Ecto neural progenitor cell (in vitro differentiated cells): Measurements from ENCODE around the gene ID3.
A peak's percentile ranks its signal among the peaks of the same experiment; 100 is the strongest.

Source experiments
- DNase-seq: peaks from one replicate; pipeline ENCODE4 v3.0.0-alpha.2; 2018; ENCODE audit warnings: low spot score

Gene ID3, protein sequence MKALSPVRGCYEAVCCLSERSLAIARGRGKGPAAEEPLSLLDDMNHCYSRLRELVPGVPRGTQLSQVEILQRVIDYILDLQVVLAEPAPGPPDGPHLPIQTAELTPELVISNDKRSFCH

DNA sequence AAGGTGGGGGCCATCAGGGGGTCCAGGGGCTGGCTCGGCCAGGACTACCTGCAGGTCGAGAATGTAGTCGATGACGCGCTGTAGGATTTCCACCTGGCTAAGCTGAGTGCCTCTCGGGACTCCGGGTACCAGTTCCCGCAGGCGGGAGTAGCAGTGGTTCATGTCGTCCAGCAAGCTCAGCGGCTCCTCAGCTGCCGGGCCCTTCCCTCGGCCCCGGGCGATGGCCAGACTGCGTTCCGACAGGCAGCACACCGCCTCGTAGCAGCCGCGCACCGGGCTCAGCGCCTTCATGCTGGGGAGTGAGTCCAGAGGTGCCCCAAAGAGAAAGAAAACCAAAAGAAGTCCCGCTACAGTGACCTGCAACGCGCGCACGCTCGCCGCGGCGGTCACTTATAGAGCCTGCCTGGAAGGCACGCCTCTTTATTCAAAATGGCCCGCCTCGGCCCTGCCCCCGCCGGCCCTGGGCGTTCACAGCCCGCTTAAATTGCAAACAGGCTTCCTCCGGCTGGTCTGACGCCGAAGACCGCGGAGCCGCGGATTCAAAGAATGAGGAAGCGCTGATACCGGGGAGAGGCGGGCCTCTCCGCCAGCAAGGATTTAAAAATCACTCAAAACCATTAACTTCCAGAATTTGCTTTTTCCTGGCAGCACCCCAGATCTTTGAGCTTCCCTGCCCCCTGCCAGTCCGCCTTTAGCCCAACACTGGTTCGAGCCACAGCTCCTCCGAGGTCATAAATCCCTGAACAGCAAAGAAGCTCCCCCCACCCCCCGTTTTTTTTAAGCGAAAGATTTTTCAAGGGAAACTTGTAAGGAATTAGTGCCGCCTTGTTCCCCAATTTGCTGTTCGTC is at the start of gene ID3:
TSS of gene ID3 (minus strand) at position 366 of the 849 bp plus-strand sequence. CDS start at position 291, 75 bp downstream.
- DNase-seq = peak; percentile 97

GRCh38 chr1:23607944-23608343 is 48.6 kb upstream of the ID3 start:
- no peak for DNase-seq

DNA sequence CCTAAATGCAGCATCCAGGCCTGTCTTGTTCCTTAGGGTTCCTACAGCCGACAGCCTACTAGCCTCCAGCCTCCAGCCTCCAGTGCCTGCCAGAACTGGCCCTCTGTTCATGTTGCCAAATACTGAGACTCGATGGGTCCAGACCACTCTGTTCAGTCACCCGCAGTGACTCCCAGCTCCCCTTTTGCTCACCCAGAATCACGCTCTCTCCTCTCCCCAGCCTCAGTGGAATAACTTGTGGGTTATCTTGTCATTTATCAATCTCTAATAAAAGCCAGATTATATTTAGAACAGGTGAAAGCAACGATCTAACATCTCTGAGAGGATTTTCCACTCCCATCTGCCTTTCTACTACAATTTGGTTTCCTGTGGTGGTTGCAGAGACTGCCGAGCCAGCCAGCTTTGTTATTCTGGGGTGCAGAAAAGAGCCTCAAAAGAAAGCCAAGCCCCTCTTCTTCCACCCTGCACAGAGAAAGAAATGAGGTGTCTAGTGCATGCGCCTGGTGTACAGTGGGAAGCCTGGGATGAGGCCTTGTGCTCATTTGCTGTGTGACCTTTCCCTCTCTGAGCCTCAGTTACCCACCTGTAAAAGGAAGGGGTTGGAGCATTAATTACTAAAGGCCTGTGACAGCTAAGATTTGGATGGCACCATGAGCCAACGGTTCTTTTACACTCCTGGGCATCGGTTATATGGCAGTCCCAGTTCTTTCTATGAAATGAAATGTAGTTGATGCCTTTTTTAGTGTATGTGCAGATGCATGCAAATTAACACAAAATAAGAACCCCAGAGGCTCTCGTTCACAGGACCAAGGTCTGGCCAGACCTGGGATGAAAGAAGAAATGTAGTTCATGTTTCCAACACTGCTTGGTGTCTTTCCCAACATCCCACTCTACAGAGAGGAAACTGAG is 42.9 kb upstream of the ID3 start:
- DNase-seq = no peak

DNA sequence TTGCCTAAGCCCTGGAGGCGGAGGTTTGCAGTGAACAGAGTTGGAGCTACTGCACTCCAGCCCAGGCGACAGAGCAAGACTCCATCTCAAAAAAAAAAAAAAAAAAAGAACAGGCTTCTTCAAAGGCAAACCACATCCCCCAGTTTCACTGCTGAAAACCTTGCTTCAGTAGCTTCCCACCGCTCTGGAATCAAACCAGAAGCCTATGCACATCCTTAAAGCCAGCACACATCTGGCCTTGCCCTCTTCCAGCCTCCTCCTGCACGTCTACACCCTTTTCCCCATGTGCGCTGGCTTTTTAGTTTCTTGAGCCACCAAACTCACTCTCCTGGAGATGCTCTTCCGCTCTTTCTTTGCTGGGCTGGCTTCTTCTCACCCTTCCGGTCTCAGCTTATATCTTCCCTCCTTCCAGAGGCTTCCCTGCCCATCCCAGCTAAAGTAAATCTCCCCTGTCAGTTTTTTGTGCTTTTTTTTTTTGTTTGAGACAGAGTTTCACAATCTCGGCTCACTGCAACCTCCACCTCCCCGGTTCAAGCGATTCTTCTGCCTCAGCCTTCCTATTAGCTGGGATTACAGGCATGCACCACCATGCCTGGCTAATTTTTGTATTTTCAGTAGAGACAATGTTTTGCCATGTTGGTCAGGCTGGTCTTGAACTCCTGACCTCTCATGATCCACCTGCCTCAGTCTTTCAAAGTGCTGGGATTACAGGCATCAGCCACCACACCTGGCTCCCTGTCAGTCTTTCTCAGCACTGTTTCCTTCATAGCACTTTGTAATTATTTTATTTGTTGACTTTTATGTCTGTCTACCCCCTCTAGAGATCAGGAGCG is 42.0 kb upstream of the ID3 start:
- no peak for DNase-seq

DNA sequence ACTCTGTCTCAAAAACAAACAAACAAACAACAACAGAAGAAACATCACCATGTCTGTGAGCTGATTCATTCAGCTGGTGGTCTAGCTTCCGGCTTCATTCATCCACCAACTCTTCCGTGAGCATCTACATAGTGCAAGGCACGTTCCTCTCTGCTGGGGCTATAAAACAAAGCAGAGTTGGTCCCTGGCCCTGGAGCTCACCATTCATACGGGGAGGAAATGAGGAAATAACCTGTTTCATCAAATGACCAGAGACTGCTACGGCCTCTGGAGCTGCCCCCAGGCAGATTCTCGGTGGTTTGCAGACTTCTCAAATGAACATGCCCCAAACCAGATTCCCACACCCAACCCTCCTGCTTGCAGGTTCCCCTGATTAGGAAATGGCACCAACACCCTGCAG is 41.0 kb upstream of the ID3 start:
- DNase-seq = no peak

DNA sequence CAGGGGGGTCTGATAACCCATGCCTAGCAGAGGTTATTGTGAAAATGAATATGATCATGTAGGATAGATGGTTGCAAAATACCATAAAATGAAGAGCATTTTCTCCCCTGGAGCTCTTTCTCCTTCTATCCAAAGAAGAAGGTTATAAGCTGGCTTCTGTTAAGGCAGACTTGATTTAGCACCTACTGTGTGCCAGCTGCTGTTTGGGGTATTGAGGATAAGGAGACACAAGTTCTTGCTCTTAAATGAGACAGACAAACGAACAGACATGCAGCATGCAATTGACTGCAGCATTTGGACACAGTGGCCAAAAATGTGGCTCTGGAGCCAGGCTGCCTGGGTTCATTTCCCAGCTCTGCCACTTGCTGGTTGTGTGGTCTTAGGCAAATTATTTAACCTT is 39.8 kb upstream of the ID3 start:
- DNase-seq = peak; percentile 41

GRCh38 chr1:23598424-23598823 is 39.1 kb upstream of the ID3 start:
- peak; percentile 83 for DNase-seq

DNA sequence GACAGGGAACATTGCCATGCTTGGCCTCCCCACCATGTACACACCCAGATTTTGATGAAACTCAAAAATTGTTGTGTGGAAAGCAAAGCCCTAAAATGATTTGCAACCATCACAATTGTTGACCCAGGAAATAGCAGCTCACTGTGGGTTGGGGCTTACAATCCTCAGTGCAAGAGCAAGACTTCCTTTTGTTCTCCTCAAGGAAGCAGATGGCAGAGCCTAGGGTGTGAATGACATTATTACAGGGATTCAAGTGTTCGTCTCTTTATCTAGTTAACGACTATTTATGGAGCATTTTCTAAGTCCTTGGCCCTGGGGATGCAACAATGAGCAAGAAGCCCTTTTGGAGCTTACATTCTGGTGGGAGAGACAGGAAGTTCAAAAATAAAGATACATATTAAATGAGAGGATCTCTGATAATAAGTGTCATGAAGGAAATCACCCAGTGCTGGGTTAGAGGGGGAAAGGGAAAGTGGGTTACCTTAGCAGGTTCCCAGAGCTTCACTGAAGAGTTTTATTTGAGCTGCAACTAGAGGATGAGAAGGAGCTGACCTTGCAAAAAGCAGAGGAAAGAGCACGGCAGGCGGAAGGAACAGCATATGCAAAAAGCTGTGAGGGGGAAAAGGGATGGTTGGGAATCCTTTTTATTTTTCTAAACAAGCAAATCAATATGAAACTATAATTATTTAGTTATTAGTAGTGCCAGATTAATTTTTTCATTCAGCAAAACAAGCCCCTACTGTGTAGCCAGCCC is 38.5 kb upstream of the ID3 start:
- peak; percentile 43 for DNase-seq

- no peak for DNase-seq
These were observed 37.4 kb upstream of the ID3 start for GRCh38 chr1:23596382-23597358.

- DNase-seq = no peak
These were observed 35.6 kb upstream of the ID3 start for GRCh38 chr1:23594927-23595353.

- no peak for DNase-seq
These were observed 35.0 kb upstream of the ID3 start for GRCh38 chr1:23594149-23594907.

GRCh38 chr1:23593556-23594148 is 34.4 kb upstream of the ID3 start:
- no peak for DNase-seq

- no peak for DNase-seq
These were observed 33.8 kb upstream of the ID3 start for GRCh38 chr1:23593042-23593521.

DNA sequence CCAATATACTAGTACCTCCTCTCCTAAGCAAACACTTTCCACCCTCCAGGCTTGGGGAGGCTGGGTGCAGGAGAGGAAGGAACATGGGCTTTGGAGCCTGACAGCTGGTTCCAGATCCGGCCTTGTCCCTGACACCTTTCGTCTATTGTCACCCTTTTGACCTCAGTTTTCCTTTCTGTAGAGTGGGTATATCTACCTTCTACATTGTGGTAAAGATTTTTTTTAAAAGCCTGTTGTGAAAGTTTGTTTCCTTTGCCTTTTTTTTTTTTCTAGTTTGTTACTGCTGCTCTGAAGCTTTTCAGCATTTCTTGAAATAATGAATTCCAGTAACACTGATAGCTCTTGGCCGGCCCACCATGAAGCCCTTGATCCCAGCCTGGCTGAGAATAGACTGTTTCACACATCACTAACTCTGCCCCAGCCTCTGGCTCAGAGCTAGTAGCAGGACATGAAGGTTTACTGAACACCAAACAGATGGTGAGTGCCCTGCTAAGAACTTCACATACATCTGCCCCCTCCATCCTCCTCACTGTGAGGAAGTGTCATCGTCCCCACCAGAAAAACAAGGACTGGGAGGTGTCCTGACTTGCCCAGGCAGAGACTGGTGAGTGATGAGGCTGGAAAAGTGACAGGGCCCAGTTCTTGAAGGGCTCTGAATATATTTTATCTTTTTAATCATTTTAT is 33.0 kb upstream of the ID3 start:
- DNase-seq = no peak

GRCh38 chr1:23591460-23592208 is 32.3 kb upstream of the ID3 start:
- DNase-seq = no peak

- no peak for DNase-seq
These were observed 30.9 kb upstream of the ID3 start for GRCh38 chr1:23590058-23590783.
